NCI-H510A (cell line): Measurements from ENCODE around the gene MTMR3.
"Not testable (repeated sequence)": the region's sequence is repeated elsewhere in the genome, so short reads cannot be mapped to it uniquely, and the experiment has no call there.

Source experiments
- DNase-seq: peaks from one replicate; lab custom pipeline; 2025; lab: John Stamatoyannopoulos, UW

MTMR3 gene

GRCh38 chr22:29883045-29883774, at the start of gene MTMR3:
MTMR3 (plus strand) TSS chr22:29883174; CDS start chr22:29971060, 87,886 bp downstream.
- DNase-seq, result peak; percentile 66

GRCh38 chr22:29833392-29833965, 49.5 kb upstream of the MTMR3 start:
- DNase-seq, result no peak

- no peak for DNase-seq
Measured at GRCh38 chr22:29834046-29834445, 48.9 kb upstream of the MTMR3 start.

DNA sequence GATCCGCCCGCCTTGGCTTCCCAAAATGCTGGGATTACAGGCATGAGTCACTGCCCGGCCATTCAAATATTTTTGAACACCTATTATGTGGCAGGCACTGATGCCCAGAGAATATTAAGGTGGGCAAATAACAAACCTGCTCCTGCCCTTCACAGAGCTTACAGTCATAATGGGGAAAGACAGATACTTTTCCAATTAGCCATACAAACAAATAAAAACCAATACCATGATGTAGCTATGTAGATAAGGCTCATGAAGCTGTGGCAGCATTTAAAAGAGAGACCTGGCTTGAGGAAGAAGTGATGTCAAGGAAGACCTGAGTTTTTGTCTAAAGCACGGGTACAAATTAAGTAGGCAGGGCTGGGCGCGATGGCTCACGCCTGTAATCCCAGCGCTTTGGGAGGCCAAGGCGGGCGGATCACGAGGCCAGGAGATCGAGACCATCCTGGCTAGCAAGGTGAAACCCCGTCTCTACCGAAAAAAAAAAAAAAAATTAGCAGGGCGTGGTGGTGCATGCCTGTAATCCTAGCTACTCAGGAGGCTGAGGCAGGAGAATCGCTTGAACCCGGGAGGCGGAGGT, 46.1 kb upstream of the MTMR3 start:
- not testable (repeated sequence) for DNase-seq

DNA sequence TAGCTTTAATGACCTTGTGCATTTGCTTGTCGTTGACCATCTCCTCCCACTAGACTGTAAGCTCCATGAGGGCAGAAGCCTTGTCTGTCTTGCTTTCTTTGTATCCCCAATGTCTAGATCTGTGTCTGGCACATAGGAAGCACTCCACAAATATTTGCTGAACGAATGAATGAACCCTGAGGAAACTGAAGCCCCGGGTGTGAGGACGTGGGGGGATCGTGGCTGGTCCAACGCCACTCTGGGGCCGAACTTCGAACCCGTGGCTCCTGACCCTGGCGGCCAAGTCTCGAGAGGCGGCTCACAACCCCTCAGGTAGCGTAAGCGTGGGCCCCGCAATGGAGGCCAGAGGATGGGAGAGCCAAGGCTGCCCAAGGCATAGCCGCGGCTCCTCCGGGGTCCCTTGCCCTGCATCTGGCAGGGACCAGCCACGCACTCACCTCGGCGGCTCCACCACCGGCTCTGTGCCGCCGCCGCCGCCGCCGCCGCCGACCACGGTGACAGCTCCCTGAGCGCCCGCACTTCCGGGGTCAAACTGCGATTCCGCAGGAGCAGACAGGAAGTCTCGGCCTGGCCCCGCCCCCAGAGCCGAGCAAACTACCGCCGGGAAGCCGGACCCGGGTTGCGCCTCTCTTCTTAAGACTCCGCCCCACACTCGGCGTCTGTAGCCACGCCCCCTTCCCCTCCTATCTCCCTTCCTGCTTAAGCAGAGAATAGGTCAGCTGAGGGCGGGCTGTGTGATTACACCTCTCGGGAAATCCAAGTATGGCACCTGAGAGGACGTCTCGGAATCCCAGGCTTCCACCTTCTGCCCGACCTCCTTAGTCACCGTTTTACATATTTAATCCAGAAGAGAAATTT, 45.0 kb upstream of the MTMR3 start, which contains the start of gene ASCC2:
ASCC2 (minus strand) TSS at position 534 of the 858 bp plus-strand sequence. CDS start 5,949 bp downstream, outside the sequence.
- peak; percentile 93 for DNase-seq

DNA sequence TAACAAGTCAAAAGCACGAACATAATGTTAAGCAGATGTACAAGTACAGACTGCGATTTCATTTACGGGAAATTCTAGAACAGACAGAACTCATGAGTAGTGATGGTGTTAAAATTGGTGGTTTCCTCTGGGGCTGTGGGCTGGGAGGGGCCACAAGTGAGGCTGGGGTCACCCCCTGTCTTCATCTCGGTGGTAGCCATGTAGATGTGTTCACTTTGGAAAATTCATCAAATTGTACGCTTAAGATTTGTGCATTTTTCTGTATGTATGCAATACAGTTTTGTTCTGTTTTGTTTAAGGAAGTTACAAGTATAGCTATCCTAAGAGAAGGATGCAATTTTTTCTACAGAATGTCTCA, 44.4 kb upstream of the MTMR3 start:
- DNase-seq, result no peak

- no peak for DNase-seq
Measured at GRCh38 chr22:29839039-29839438, 43.9 kb upstream of the MTMR3 start.

DNA sequence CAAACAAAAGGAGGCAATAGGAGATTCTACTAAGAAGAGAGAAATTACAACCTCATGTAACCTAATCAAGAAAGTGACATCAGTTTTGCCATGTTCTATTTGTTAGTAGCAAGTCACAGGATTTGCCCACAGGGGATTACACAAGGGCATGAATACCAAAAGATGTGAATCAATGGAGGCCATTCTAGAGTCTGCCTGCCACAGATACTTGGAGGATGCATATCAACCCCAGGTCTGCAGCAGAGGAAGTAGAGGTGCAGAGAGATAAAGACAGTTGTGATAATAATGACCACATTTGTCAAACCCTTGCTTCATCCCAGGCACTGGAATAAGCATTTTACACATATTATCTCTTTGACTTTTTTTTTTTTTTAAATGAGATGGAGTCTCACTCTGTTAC, 42.5 kb upstream of the MTMR3 start:
- DNase-seq, result no peak

GRCh38 chr22:29842172-29842571, 40.8 kb upstream of the MTMR3 start:
- no peak for DNase-seq

GRCh38 chr22:29842740-29843139, 40.2 kb upstream of the MTMR3 start:
- no peak for DNase-seq

- no peak for DNase-seq
Measured at GRCh38 chr22:29846290-29846689, 36.7 kb upstream of the MTMR3 start.

DNA sequence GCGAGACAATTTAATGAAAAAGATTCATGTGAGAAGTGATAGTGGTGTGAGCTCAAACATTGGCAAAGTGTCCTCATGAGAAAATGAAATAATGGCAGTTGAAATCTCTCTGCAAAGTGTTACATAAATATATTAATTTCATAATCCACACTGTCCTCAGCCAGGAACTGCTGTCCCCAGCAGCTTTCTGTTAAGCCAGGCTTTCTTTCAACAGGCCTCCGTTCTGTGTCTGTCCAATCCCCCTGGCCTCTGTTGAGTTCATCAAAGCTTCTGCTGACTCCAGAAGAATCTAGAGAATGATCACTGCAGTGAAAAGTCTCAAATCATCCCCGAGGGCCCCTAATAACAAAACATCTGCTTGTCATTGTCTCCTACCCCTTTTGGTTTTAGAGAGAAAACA, 34.9 kb upstream of the MTMR3 start:
- DNase-seq, result no peak

DNA sequence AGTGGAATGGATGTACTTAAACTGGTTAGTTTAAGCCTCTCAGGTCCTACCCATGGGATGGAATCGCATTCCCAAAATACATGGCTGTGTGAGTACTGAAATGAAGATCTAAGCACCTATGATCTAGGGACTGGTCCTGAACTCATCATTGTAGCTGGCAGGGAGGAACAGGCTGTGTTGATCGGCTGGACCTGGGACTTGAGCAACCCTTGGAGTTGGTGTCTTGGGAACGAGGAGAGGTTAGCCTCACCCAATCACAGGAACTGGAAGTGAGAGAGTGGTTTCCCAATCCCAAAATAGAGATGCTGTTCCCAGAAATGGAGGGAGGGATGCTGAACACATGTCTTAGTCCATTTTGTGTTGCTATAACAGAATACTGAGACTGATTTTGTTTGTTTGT, 28.5 kb upstream of the MTMR3 start:
- DNase-seq, result no peak

DNA sequence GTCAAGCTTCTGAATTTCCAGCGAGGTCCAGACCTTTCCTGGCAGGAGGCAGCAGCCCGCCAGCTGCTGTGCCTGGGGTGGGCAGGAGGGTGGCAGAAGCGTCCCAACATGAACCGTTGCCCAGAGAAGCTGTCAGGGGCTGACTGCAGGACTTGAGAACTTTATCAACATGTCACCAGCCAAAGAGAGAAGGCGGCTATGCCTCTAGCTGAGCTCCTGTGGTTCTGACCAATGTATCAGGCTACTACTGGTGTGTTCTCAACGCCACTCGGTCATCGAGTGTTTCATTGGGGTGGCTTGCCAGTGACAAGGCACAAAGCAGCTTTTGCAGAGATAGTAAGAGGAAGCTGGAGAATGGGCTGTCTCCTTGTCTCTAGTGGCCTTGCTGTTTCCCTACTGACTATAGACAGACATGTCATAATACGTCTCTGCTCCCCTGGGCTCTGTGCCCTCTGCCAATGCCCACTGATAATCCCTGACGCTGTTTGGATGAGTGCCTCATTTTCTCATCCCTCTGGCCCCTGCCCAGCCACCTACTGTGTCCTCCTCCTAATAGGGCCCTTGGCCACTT, 27.3 kb upstream of the MTMR3 start:
- no peak for DNase-seq

GRCh38 chr22:29856496-29856895, 26.5 kb upstream of the MTMR3 start:
- DNase-seq, result no peak

- not testable (repeated sequence) for DNase-seq
Measured at GRCh38 chr22:29859030-29859429, 23.9 kb upstream of the MTMR3 start.

DNA sequence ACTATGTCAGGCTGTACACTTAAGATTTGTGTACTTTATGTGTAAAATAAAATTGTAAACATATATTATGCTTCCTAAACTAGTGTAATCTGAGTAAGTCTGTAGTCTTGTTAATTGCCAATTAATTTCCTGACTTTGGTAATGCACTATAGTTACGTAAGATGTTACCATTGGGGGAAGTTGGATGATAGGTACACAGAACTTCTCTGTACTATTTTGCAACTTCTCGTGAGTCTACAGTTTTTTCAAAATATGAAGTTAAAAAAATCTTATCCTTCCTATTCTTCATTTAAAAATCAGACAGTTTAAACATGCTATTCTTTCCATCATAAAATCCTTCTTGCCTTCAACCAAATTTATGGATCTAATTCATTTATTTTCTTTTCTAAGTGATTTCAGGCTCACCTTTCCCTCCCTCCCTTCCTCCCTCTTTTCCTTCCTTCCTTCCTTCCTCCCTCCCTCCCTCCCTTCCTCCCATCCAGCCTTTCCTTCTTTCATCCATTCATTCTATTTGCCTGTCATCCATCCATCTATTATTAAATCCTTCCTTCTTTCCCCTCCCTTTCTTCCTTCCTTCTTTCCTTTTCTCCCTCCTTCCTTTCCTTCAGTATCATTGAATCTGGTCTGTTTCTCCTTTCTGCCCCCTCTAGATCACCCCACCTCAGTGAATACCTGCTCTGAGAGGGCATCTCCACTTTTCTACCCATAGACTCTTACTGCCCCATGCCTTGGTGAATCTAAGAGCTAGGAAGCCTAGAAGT, 22.8 kb upstream of the MTMR3 start:
- no peak for DNase-seq

DNA sequence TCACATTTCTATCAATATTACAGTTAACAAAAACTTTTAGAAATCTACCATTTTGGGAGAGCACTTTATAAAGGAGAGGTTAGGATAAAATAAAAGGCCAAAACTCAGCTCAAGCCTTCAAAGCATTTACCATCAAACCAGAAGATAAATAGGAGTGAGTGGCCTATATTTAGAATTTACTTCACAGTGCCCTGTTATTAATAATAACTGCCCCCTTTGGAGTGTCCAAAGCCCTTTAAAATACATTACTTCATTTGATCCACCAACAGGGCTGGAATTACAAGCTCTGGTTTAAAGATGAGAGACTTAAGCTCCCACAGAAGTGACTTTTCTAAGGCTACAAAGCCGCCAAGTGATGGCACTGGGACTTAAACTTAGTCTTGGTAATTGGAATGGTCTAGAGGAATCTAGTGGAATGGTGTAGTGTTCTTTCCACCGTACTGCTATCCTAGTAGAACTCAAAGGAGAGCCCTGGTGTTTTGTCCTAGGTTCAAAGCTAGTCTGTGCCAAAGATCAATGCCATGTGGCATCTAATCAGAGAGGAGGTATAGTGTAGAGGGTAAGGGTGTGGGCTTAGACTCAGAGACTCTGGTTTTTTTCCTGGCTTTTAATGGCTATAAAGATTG, 21.2 kb upstream of the MTMR3 start:
- DNase-seq, result no peak

- DNase-seq, result not testable (repeated sequence)
Measured at GRCh38 chr22:29865572-29865971, 17.4 kb upstream of the MTMR3 start.

DNA sequence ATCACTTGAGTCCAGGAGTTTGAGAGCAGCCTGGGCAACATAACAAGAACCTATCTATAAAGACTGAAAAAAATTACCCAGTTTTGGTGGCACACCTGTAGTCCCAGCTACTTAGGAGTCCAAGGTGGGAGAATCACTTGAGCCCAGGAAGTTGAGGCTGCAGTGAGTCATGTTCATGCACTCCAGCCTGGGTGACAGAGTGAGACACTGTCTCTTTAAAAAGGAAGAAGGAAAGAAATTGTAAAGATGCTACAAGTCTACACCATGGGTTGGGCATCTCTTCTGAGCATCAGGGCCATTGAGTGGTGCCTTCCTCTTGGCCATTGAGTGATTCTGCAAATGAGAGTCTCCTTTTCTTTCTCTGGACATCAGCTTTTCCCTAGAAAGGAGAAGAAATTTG, 15.7 kb upstream of the MTMR3 start:
- DNase-seq, result no peak

DNA sequence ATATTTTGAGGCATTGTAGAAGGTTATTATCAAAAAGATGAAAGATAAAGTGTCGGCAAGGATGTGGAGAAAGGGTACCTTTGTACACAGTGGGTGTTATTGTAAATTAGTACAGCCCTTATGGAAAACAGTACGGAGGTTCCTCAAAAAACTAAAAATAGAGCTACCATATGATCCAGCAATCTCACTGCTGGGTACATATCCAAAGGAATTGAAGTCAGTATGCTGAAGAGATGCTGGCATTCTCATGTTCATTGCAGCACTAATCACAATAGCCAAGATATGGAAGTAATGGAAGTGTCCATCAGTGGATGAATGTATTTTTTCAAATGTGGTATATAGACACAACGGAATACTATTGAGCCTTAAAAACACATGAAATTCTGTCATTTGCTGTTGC, 15.1 kb upstream of the MTMR3 start:
- no peak for DNase-seq
